GM12864 (cell line): Measurements from ENCODE around the gene SMIM5.

Experiments used
- DNase-seq: peaks from one replicate; pipeline ENCODE4 v3.0.0-alpha.2; 2011; ENCODE audit warnings: low read depth
- H3K4me3 ChIP-seq: 2 replicates; pipeline ENCODE4 v1.5.1; 2011; ENCODE audit warnings: mild to moderate bottlenecking, low read depth, low read length, control low read depth
- CTCF ChIP-seq: IDR thresholded peaks from 2 replicates; pipeline ENCODE4 v1.5.1; 2011; ENCODE audit warnings: low read depth, mild to moderate bottlenecking, moderate library complexity, low read length, control low read depth, inconsistent platforms; ENCODE audit errors: missing control alignments

SMIM5 gene

GRCh38 chr17:75632428-75632827 is 806 bp upstream of the SMIM5 start:
- DNase-seq, result no peak
- H3K4me3 ChIP-seq, result no peak overlapping the region
- no peak for TF ChIP-seq CTCF

GRCh38 chr17:75633486-75634375 is 497 bp downstream of the SMIM5 start:
- DNase-seq, result peak; percentile 19
- TF ChIP-seq CTCF, result peak; percentile 72
- no peak overlapping the region for H3K4me3 ChIP-seq

- H3K4me3 ChIP-seq, result no peak overlapping the region
- DNase-seq, result no peak
- TF ChIP-seq CTCF, result no peak
Measured at GRCh38 chr17:75634376-75634740, 1.1 kb downstream of the SMIM5 start.

- H3K4me3 ChIP-seq, result no peak overlapping the region
- TF ChIP-seq CTCF, result no peak
- no peak for DNase-seq
Measured at GRCh38 chr17:75634754-75635609, 1.7 kb downstream of the SMIM5 start.

GRCh38 chr17:75635610-75636202 is 2.5 kb downstream of the SMIM5 start:
- no peak for DNase-seq
- H3K4me3 ChIP-seq, result no peak overlapping the region
- no peak for TF ChIP-seq CTCF

GRCh38 chr17:75636381-75637142 is 3.3 kb downstream of the SMIM5 start:
- DNase-seq, result no peak
- no peak overlapping the region for H3K4me3 ChIP-seq
- TF ChIP-seq CTCF, result no peak
